GM13976 (cell line): Measurements from ENCODE around the gene PRR33.

Experiments
- DNase-seq: peaks from one replicate; pipeline ENCODE4 v3.0.0; 2012; ENCODE audit warnings: low spot score
- CTCF ChIP-seq: IDR thresholded peaks from 2 replicates; pipeline ENCODE4 v1.5.1; 2012; ENCODE audit warnings: borderline replicate concordance, mild to moderate bottlenecking; ENCODE audit not compliant: insufficient read depth; ENCODE audit errors: extremely low read depth, missing control alignments, control extremely low read depth
- in situ Hi-C: fragments of 300-500 bp; cut with MboI; formaldehyde crosslinking; loops from one replicate; pipeline ENCODE4 v1.12.0; 2022; ENCODE audit warnings: low sequenced_read_pairs, mixed read lengths, inconsistent platforms; ENCODE audit not compliant: unreplicated experiment

Gene PRR33

GRCh38 chr11:1858154-1858553 lies 33.5 kb downstream of the PRR33 start:
- TF ChIP-seq CTCF: no peak
- DNase-seq: no peak
- in situ Hi-C loops: no loop called here

- no peak for TF ChIP-seq CTCF
- no peak for DNase-seq
- in situ Hi-C loops: no loop called here
These were observed 34.6 kb downstream of the PRR33 start for GRCh38 chr11:1857064-1857463.

- no peak for TF ChIP-seq CTCF
- DNase-seq: no peak
- in situ Hi-C loops: no loop called here
These were observed 35.2 kb downstream of the PRR33 start for GRCh38 chr11:1856306-1857005.

GRCh38 chr11:1855886-1856265 lies 35.8 kb downstream of the PRR33 start:
- no peak for TF ChIP-seq CTCF
- in situ Hi-C loops: no loop called here
- no peak for DNase-seq

- DNase-seq: peak; percentile 92
- in situ Hi-C loops: no loop called here
- TF ChIP-seq CTCF: no peak
These were observed 36.5 kb downstream of the PRR33 start for GRCh38 chr11:1854949-1855885.

- TF ChIP-seq CTCF: no peak
- DNase-seq: peak; percentile 78
- in situ Hi-C loops: no loop called here
These were observed 37.4 kb downstream of the PRR33 start for GRCh38 chr11:1854132-1854948.
